Right atrium auricular region (tissue), 2 donors: ENCODE results near the gene PACRGL. TPM values are rescaled to one million over a fixed set of nuclear protein-coding genes. Genes with fewer than 3 reads are reported as not detected.

ENCODE experiments used
- DNase-seq: peaks from one replicate; pipeline ENCODE4 v3.0.0-alpha.2; 2019; ENCODE audit warnings: low spot score
- H3K27ac ChIP-seq, 2 donors: fragments of 200-600 bp; sonication (generic); 1 replicate in 1 of 2; 2 replicates in 1 of 2; pipeline ENCODE4 v1.5.1; 2016 to 2019
- H3K27me3 ChIP-seq, 2 donors: fragments of 200-600 bp; sonication (generic); one replicate each; pipeline versions ENCODE4 v1.5.1 to v1.6.0; 2017 to 2019
- H3K36me3 ChIP-seq: fragments of 200-600 bp; sonication (generic); one replicate; pipeline ENCODE4 v1.5.1; 2016
- H3K4me1 ChIP-seq, 2 donors: fragments of 200-600 bp; sonication (generic); one replicate each; pipeline versions ENCODE4 v1.5.1 to v1.6.0; 2017 to 2019
- H3K4me3 ChIP-seq, 2 donors: fragments of 200-600 bp; sonication (generic); 1 replicate in 1 of 2; 2 replicates in 1 of 2; pipeline ENCODE4 v1.5.1; 2017 to 2019; ENCODE audit warnings: mild to moderate bottlenecking in 1 of 2, moderate library complexity in 1 of 2
- H3K9me3 ChIP-seq, 2 donors: fragments of 200-600 bp; sonication (generic); one replicate each; pipeline ENCODE4 v1.5.1; 2019
- total RNA-seq, 2 donors: library from RNA; depleted of rRNA; stranded (reverse); fragments of >200 nt; gene quantifications; one replicate each; pipeline ENCODE4 v1.1.0, GENCODE V29; 2016
- TF ChIP-seq, protein P1 (sequence below), 2 donors: fragments of 200-600 bp; sonication (generic); IDR thresholded peaks; one replicate each; pipeline ENCODE4 v1.5.1; 2019; ENCODE audit warnings: antibody characterized with exemption in 2 of 2

PACRGL gene
- total RNA-seq, 2 donors from 2014 or later = 12.1 to 13.7 TPM

DNA sequence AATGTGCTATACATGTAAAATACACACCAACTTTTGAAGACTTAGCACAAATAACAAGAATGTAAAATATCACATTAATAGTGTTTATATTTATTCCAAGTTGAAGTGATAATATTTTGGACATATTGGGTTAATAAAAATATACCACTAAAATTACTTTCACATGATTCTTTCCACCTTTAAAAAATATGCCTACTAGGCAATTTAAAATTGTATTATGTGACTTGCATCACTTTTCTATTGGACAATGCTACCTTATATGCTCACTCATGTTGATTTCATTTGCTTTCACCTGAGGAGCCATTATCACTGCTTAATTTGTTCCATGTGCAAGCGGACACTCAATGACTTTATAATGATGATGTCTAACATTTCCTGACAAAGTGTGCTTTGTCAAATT lies 3.4 kb upstream of the PACRGL start:
- no peak for DNase-seq
- Histone ChIP-seq H3K9me3 (no peaks in the 10 kb centered on the region), H3K27ac (no peak overlapping the region), H3K4me1 (peaks cover 0 to 20% of the 10 kb centered on the region in 2 donors), H3K36me3 (no peaks in the 10 kb centered on the region), H3K4me3 (no peak overlapping the region), H3K27me3 (no peaks in the 10 kb centered on the region)
- TF ChIP-seq, protein P1, sequence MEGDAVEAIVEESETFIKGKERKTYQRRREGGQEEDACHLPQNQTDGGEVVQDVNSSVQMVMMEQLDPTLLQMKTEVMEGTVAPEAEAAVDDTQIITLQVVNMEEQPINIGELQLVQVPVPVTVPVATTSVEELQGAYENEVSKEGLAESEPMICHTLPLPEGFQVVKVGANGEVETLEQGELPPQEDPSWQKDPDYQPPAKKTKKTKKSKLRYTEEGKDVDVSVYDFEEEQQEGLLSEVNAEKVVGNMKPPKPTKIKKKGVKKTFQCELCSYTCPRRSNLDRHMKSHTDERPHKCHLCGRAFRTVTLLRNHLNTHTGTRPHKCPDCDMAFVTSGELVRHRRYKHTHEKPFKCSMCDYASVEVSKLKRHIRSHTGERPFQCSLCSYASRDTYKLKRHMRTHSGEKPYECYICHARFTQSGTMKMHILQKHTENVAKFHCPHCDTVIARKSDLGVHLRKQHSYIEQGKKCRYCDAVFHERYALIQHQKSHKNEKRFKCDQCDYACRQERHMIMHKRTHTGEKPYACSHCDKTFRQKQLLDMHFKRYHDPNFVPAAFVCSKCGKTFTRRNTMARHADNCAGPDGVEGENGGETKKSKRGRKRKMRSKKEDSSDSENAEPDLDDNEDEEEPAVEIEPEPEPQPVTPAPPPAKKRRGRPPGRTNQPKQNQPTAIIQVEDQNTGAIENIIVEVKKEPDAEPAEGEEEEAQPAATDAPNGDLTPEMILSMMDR (IDR thresholded peaks at IDR 0.05) = no peak

DNA sequence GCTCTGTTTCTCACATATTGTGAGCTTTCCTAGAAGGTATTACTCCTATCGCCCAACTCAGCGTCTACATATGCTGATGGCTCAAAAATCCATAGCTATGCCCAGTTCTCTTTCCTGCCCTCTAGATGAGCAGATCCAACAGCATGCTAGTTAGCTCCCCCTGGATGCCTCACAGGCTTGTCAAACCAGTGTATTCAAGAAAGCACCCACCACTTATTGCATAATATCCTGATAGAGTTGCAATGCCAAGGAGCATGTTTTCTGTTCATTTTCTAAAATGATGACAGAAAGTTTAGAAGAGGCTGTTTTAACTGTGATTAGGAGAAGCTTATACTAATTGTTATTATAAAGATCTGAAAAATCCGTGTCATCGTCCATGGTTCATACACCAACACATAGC lies 1.9 kb upstream of the PACRGL start:
- H3K36me3 ChIP-seq = no peaks in the 10 kb centered on the region
- DNase-seq = no peak
- H3K9me3 ChIP-seq = no peaks in the 10 kb centered on the region
- TF ChIP-seq, protein P1 (IDR thresholded peaks at IDR 0.05) = no peak
- no peaks in the 10 kb centered on the region for H3K27me3 ChIP-seq
- no peak overlapping the region for H3K4me3 ChIP-seq
- peaks cover 0 to 22% of the 10 kb centered on the region in 2 donors for H3K4me1 ChIP-seq
- H3K27ac ChIP-seq = no peak overlapping the region

DNA sequence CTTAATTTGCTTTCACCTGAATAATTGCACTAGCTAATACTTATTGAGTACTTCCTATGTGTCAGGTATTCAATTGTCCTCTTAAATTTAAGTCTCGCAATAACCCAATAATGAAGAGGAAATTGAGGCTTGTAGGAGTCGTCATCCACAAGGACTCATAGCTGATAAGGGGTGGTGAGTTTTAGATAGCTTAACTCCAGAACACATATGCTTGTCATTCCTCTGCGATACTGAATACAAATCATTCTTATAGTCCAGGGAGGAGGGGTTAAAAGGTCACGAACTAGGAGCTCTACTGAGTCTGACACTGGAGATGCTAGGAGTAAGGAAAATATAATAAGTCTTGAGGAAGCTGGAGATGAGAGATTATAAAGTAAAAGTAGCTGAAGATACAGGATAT lies 1.4 kb upstream of the PACRGL start:
- H3K4me3 ChIP-seq = no peak overlapping the region

DNA sequence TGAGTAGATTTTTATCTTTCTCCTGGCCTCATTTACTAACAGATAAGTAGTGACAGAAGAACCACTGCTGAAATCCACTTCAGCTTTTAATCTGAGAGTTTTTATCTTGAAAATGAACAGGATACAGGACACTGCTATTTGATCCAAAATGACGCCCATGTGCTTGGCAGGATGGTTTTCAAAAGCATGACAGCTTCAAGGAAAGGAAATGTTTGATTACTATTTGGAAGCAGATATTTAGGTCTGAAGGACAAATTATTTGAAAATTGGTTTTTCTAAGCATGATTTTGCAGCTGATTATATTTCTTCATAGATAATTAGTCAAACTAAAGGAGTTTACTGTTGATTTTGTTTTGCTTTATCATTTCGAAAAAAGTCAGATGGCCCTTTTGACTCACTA lies 11.1 kb downstream of the PACRGL start:
- TF ChIP-seq, protein P1 (IDR thresholded peaks at IDR 0.05) = no peak
- Histone ChIP-seq H3K27ac (no peak overlapping the region), H3K36me3 (peaks cover 44% of the 10 kb centered on the region), H3K4me3 (no peak overlapping the region), H3K9me3 (peaks cover 0 to 4% of the 10 kb centered on the region in 2 donors), H3K4me1 (no peaks in the 10 kb centered on the region), H3K27me3 (no peaks in the 10 kb centered on the region)
- no peak for DNase-seq

More for the DNA sequence above, 1.4 kb upstream of the PACRGL start:
- Histone ChIP-seq H3K36me3 (no peaks in the 10 kb centered on the region), H3K9me3 (no peaks in the 10 kb centered on the region), H3K27ac (no peak overlapping the region), H3K27me3 (no peaks in the 10 kb centered on the region), H3K4me1 (peaks cover 0 to 22% of the 10 kb centered on the region in 2 donors)
- TF ChIP-seq, protein P1 (IDR thresholded peaks at IDR 0.05) = no peak
- no peak for DNase-seq

DNA sequence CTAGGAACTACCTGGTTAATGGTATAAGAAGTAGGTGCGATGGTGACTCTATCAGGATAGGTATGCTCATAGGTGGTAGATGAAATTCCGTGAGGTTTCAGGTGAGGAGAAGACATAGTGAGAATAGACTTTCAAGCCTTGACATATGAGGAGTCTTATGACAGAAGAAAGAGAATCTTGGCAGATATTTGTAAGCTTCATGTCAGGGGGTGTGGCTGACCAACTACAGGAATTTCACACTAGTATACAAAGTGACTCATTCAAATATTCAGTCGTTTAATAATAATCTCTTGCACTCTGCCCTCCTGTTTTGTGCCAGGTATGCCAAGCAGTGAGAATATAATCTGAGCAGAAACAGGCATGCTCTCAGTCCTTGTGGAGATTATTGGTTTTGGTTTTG lies 22.8 kb downstream of the PACRGL start:
- Histone ChIP-seq H3K4me3 (no peak overlapping the region), H3K4me1 (no peaks in the 10 kb centered on the region), H3K27ac (no peak overlapping the region), H3K27me3 (no peaks in the 10 kb centered on the region), H3K36me3 (peaks cover 72% of the 10 kb centered on the region), H3K9me3 (peaks cover 4 to 17% of the 10 kb centered on the region in 2 donors)
- no peak for DNase-seq
- TF ChIP-seq, protein P1 (IDR thresholded peaks at IDR 0.05) = no peak

DNA sequence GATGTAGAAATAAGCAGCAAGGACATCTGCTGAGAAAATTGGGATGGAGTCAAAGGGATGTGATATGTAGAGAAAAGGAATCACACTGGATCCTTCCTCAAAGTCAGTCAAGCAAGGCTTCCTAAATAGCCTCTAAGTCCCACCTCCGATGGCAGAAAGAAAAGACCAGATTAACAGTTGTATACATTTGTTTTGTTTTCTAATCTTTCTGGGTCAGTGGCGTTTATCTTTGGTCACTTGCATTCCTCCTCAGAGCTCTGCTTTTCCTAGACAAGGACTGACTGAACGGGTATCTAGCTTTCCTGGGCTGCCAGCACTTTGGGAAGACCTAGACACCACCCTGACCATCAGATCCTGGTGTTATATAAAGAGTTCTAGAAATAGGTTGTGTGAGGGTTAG lies 23.2 kb downstream of the PACRGL start:
- TF ChIP-seq, protein P1 (IDR thresholded peaks at IDR 0.05) = no peak
- Histone ChIP-seq H3K4me3 (no peak overlapping the region), H3K9me3 (peaks cover 4 to 17% of the 10 kb centered on the region in 2 donors), H3K36me3 (peaks cover 76% of the 10 kb centered on the region), H3K4me1 (no peaks in the 10 kb centered on the region), H3K27ac (no peak overlapping the region), H3K27me3 (no peaks in the 10 kb centered on the region)
- DNase-seq = no peak
